HG02798 (cell line): ENCODE results near the gene PAX5.

Experiments used
- ATAC-seq: cut with Tn5 transposase; IDR thresholded peaks from one replicate; pipeline ENCODE4 v1.9.1; 2021; ENCODE audit warnings: mild to moderate bottlenecking; ENCODE audit not compliant: unreplicated experiment, poor library complexity

PAX5 gene

GRCh38 chr9:36938617-36939016 is 95.5 kb downstream of the PAX5 start:
- ATAC-seq, result no peak

DNA sequence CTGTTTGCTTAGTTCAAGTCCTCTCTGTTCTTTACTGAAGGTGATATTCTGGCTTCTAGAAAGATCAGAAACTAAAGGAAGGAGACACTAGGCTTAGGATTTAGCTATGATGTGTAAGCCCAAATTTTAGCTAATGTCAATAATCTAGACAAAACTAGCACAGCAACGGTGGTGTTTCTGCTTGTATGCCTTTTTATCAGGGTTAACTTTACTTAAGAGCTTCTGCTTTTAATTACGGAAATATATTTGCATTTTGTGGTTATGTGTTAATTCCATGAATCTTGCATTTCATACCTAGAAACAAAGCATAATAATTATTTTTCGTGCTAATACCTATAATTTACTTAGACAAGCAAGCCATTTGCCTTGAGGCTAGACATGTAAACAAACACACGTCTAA is 96.1 kb downstream of the PAX5 start:
- ATAC-seq, result no peak

DNA sequence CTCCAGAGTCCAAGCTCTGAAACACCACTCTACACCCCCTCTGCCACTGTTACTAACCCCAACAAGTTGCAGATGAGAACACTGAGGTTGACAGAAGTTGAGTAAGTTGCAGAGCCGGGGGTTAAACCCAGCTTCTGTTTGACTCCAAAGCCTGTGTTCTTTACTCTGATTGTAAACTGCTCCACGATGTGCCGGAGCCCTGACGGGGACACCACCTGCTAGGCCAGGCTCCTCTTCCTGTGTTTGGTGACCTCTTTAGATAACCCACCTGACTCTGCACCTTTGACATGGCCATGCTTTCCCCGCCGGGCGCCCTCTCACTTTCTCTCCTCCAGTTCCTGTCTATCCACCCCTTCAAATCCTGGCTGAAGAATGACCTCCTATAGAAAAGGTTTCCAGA is 96.7 kb downstream of the PAX5 start:
- ATAC-seq, result no peak

DNA sequence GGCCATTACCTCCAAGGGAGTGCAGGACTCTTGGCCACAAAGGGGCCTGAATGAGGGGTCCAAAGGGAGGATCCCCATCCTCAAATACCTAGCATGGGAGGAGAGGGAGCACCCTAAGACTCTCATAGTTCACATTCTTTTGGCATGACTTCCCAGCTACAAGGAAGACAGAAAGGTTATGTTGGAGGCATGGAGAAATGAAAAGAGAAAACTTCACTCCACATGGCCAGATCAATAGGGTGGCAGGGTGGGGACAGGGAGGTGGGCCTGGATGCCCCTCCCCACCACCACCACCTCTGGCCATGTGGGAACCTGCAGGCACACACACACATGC is 97.6 kb downstream of the PAX5 start:
- ATAC-seq, result no peak

DNA sequence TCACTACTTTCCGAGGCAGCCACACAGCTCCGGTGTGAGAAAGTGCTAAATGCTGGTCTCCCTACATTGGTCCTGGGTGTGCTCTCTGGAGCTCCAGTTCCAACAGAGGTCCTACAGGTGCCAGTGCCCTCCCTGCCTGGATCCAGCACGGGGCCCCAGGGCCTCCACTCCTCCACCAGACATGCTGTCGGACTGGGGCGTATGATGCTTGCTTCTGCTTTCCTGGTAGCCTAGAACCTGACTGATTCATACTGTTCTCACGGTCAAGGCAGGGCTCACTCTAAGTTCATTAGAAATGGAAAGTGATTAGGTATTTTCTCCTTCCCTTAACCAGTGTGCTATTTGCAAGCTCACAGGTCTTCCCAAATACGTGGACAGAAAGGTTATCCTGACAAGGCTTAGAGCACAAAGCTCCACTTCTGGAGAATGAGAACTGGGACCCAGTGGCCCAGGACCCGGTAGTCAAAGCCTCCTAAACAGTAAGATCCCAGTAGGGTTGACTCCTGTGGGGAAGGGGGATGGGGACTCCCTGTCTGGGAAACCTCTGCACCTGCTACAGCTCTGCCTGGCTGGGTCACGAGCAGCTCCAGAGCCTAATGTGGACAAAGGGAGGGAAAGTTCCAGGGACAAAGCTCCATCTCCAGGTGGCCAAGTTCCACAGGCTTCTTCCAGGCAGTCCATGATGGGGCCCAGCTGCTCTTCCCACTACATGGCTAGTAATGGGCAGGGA is 98.1 kb downstream of the PAX5 start:
- peak; percentile 74 for ATAC-seq

DNA sequence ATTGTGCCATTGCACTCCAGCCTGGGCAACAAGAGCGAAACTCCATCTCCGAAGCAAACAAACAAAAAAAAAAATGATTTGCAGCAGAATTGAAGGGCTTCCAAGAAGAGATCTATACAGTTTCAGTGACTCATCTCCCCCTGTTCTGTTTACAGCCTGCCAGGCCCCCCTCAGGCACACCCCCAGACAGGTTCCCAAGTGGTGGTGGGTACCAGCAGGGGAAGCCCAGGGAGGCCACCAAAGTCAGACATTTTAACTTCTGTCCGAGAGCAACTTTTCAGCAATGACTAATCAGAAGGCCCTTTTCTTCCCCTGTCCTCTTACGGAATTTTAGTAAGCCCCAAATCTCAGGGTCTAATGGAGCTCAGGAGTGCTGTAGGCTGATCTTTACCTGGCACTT is 98.7 kb downstream of the PAX5 start:
- ATAC-seq, result peak; percentile 27

GRCh38 chr9:36934478-36935065 is 99.5 kb downstream of the PAX5 start:
- ATAC-seq, result no peak

GRCh38 chr9:36933676-36934215 is 100.3 kb downstream of the PAX5 start:
- no peak for ATAC-seq

- no peak for ATAC-seq
Observed at GRCh38 chr9:36932198-36932597, 101.9 kb downstream of the PAX5 start.

GRCh38 chr9:36930941-36931340 is 103.1 kb downstream of the PAX5 start:
- no peak for ATAC-seq

- ATAC-seq, result no peak
Observed at GRCh38 chr9:36929350-36929675, 104.8 kb downstream of the PAX5 start.

- ATAC-seq, result peak; percentile 58
Observed at GRCh38 chr9:36928670-36929349, 105.3 kb downstream of the PAX5 start.

- ATAC-seq, result no peak
Observed at GRCh38 chr9:36928210-36928609, 105.9 kb downstream of the PAX5 start.

GRCh38 chr9:36924757-36925432 is 109.2 kb downstream of the PAX5 start:
- ATAC-seq, result no peak

- ATAC-seq, result peak; percentile 39
Observed at GRCh38 chr9:36924071-36924470, 110.0 kb downstream of the PAX5 start.

DNA sequence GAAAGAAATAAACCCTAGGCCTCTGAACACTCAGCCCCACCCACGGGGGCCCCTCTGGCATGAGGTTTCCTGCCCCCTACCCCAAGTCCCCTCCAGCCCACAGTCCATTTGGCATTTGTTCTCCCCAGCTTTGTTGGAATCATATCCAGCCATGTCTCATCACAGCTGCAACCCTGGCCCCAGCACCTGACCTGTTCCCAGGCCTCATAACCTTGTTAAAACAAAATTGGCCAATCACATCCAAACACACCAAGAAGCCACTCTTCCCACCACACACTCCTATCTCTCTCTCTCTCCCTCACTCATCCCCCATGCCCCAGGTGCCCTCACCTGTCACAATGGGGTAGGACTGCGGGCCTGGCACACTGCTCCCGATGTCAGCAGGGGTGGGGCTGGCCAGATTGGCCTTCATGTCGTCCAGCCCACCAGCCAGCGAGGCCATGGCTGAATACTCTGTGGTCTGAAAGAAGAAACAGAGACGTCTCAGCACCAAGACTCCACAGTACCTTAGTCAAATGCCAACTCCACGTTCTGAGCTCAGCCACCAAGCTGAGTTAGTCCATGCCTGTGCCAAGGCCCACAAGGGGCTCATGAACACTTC is 110.9 kb downstream of the PAX5 start:
- ATAC-seq, result no peak

DNA sequence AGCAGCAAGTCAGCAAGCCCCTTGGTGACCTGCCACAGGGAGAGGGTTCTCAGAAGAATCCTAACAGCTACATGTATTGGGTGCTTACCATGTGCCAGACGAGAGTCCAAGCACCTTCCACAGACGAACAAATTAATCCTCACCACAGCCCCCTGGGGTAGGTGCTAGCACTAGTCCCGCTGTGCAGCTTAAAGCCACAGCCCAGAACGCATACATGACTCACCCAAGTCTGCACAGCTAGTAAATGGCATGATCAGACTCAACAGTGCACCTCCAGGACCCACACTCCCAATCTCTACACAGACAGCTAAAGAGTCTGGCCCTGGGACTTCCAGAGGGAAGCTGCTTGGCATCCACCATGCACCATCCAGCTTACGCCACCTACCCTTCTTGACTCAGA is 111.5 kb downstream of the PAX5 start:
- ATAC-seq, result no peak

DNA sequence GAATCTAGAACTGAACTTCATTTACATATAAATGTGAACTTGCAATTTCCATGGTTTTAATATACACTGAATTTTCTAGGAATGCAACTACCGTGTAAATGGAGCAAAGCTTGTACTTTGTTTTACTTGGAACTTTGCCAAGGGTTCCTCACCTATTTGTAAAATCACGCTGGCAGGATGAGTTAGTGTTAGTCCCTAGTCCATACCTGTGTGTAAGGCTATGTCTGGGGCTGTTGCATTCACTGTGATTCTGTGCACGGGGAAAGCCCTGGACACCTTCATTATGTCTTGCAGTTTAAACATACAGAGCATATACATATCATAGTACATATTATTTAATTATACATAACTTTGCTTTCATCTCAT is 119.9 kb downstream of the PAX5 start:
- no peak for ATAC-seq

DNA sequence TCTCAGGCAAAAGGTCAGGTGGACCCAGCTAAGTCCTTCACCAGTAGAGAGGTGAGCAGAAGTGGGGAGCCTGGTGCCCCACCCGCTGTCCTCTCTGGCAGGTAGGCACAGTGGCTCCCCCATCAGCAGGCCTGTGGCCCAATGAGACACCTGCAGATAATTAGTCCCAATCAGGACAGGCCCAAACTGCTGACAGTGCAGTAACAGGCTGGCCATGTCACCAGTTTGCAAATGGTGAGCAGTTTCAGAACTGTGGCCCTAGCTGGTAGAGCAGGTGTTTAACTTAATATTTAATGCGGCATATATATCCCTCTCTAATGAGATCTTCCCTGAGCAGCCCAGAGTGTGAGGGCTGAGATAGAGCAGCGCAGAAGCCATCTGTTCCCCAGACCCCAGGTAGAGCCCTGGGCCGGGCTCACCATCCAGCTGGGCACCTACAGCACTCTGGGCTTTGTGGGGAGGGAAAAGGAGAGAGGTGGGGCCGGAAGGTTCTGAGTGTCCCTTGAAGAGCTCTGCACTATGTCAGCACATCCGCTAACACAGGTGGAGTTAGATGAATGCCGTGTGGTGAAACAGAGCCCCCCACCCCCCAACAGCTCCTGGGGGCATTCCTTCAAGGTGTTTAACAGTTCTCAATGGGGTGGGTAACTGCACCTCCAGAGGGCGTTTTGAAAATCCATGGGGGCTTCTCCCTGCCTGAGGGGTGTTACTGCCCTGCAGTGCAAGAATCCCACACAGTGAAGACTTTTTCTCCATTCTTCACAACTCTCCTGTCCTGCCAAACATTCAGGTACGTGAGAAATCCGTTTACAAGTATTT is 120.5 kb downstream of the PAX5 start:
- ATAC-seq, result no peak

DNA sequence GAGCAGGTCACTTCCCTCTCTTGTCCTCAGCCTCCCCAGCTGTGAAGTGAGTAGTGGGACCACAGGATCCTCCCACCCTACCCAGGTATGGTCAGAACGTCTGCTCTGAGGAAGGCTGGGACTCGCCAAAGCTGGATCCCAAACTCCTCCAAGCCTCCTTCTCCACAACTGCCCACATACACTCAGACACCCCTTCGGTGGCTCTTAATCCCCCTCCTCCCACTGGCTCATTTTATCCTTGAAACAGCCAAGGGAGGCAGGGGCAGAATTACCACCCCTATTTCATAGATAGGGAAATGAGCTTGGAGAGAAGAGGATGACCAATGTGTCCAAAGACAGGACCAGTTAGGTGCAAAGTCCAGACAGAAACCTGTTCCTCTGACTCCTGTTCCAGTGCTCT is 121.4 kb downstream of the PAX5 start:
- ATAC-seq, result no peak
